OCI-LY1 (cell line): Measurements from ENCODE around the gene UBE4B.

Experiments
- H2AFZ ChIP-seq: fragments of 200-600 bp; sonication (generic), shearing (Covaris generic); 2 replicates; pipeline ENCODE4 v1.6.0; 2014; ENCODE audit warnings: antibody characterized with exemption, mild to moderate bottlenecking, low read length
- H3F3A ChIP-seq: fragments of 200-600 bp; sonication (generic), shearing (Covaris generic); 2 replicates; pipeline ENCODE4 v1.6.0; 2014; ENCODE audit warnings: mild to moderate bottlenecking, antibody characterized with exemption, low read length, moderate library complexity; ENCODE audit not compliant: insufficient read depth
- H3K27ac ChIP-seq: fragments of 200-600 bp; sonication (generic); 2 replicates; pipeline ENCODE4 v1.5.1; 2014; ENCODE audit warnings: low read length, mixed run types, mild to moderate bottlenecking, low read depth; ENCODE audit not compliant: poor library complexity, severe bottlenecking
- H3K27me3 ChIP-seq: fragments of 200-600 bp; sonication (generic); 2 replicates; pipeline ENCODE4 v1.6.0; 2014; ENCODE audit warnings: antibody characterized with exemption, mild to moderate bottlenecking, low read length, moderate library complexity; ENCODE audit not compliant: insufficient read depth
- H3K36me3 ChIP-seq: fragments of 200-600 bp; sonication (generic); 2 replicates; pipeline ENCODE4 v1.6.1; 2014; ENCODE audit warnings: mild to moderate bottlenecking, antibody characterized with exemption, low read length, moderate library complexity, mixed read lengths; ENCODE audit not compliant: insufficient read depth
- H3K4me1 ChIP-seq: fragments of 200-600 bp; sonication (generic); 2 replicates; pipeline ENCODE4 v1.5.1; 2014; ENCODE audit warnings: mild to moderate bottlenecking, low read length, moderate library complexity; ENCODE audit not compliant: insufficient read depth, severe bottlenecking
- H3K4me2 ChIP-seq: fragments of 200-600 bp; sonication (generic), shearing (Covaris generic); 2 replicates; pipeline ENCODE4 v1.6.1; 2014; ENCODE audit warnings: low read length
- H3K4me3 ChIP-seq: fragments of 200-600 bp; sonication (generic); 2 replicates; pipeline ENCODE4 v1.5.1; 2014; ENCODE audit warnings: low read length, low read depth, mild to moderate bottlenecking, mixed read lengths; ENCODE audit not compliant: poor library complexity, severe bottlenecking
- H3K79me2 ChIP-seq: fragments of 200-600 bp; shearing (Covaris generic); 2 replicates; pipeline ENCODE4 v1.6.1; 2016; ENCODE audit warnings: mixed run types, low read length, mixed read lengths; ENCODE audit not compliant: insufficient read depth
- H3K9ac ChIP-seq: fragments of 200-600 bp; sonication (generic), shearing (Covaris generic); 2 replicates; pipeline ENCODE4 v1.6.1; 2014; ENCODE audit warnings: mild to moderate bottlenecking, low read length, mixed read lengths
- H3K9me2 ChIP-seq: fragments of 200-600 bp; sonication (generic), shearing (Covaris generic); 2 replicates; pipeline ENCODE4 v1.6.1; 2014; ENCODE audit warnings: low read depth, mild to moderate bottlenecking, low read length, mixed read lengths
- H3K9me3 ChIP-seq: fragments of 200-600 bp; shearing (Covaris generic); 2 replicates; pipeline ENCODE4 v1.6.1; 2014; ENCODE audit warnings: low read length, mixed read lengths
- H4K20me1 ChIP-seq: fragments of 200-600 bp; sonication (generic), shearing (Covaris generic); 2 replicates; pipeline ENCODE4 v1.6.0; 2016; ENCODE audit warnings: mild to moderate bottlenecking, low read length; ENCODE audit not compliant: insufficient read depth
- CTCF ChIP-seq: fragments of 200-600 bp; sonication (generic), shearing (Covaris generic); IDR thresholded peaks from 2 replicates; pipeline ENCODE4 v1.5.1; 2017; ENCODE audit warnings: mild to moderate bottlenecking, antibody characterized with exemption, low read length, moderate library complexity, mixed read lengths
- EZH2 ChIP-seq: fragments of 200-600 bp; sonication (generic), shearing (Covaris generic); IDR thresholded peaks from 2 replicates; pipeline ENCODE4 v1.8.0; 2017; ENCODE audit warnings: borderline replicate concordance, mixed run types, mild to moderate bottlenecking, antibody characterized with exemption, low read length, moderate library complexity, mixed read lengths

The UBE4B gene

GRCh38 chr1:9989773-9990172 lies 43.0 kb upstream of the UBE4B start:
- no peaks in the 10 kb centered on the region for H3F3A ChIP-seq
- no peak overlapping the region for H3K27ac ChIP-seq
- TF ChIP-seq CTCF (no peak), EZH2 (no peak)
- H3K36me3 ChIP-seq = no peaks in the 10 kb centered on the region
- no peaks in the 10 kb centered on the region for H3K27me3 ChIP-seq
- H3K4me2 ChIP-seq = no peak overlapping the region
- no peaks in the 10 kb centered on the region for H4K20me1 ChIP-seq
- no peaks in the 10 kb centered on the region for H3K4me1 ChIP-seq
- H3K4me3 ChIP-seq = no peak overlapping the region
- no peak overlapping the region for H3K9ac ChIP-seq
- H3K9me3 ChIP-seq = no peaks in the 10 kb centered on the region
- H3K9me2 ChIP-seq = no peaks in the 10 kb centered on the region
- no peaks in the 10 kb centered on the region for H3K79me2 ChIP-seq
- H2AFZ ChIP-seq = no peak overlapping the region

- Histone ChIP-seq H3K9ac (no peak overlapping the region), H3K9me2 (no peaks in the 10 kb centered on the region), H3K27me3 (no peaks in the 10 kb centered on the region), H3K36me3 (no peaks in the 10 kb centered on the region), H4K20me1 (no peaks in the 10 kb centered on the region), H3K27ac (no peak overlapping the region), H3K4me2 (no peak overlapping the region), H3K9me3 (no peaks in the 10 kb centered on the region), H2AFZ (no peak overlapping the region), H3K4me1 (no peaks in the 10 kb centered on the region), H3K79me2 (no peaks in the 10 kb centered on the region), H3K4me3 (no peak overlapping the region), H3F3A (no peaks in the 10 kb centered on the region)
- TF ChIP-seq EZH2 (no peak), CTCF (no peak)
These were observed 41.8 kb upstream of the UBE4B start for GRCh38 chr1:9990944-9991343.

DNA sequence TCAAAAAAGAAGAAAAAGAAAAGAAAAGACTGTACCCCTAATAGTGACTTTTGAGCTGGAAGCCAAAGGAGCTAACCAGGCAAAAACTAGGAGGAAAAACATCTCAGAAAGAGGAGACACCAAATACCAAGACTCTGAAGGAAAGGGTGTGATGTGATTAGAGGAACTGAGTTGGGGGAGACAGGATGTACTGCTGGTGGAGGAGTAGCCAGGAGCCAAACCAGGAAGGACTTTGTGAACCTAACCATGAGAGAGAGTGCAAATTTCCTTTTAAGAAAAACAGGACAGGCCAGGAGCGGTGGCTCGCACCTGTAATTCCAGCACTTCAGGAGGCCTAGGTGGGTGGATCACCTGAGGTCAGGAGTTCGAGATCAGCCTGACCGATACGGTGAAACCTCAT lies 39.8 kb upstream of the UBE4B start:
- H3K4me1 ChIP-seq = no peaks in the 10 kb centered on the region
- no peaks in the 10 kb centered on the region for H3F3A ChIP-seq
- H3K27ac ChIP-seq = no peak overlapping the region
- no peaks in the 10 kb centered on the region for H3K9me2 ChIP-seq
- no peaks in the 10 kb centered on the region for H3K27me3 ChIP-seq
- H3K9ac ChIP-seq = no peak overlapping the region
- TF ChIP-seq CTCF (no peak), EZH2 (no peak)
- H3K36me3 ChIP-seq = no peaks in the 10 kb centered on the region
- no peak overlapping the region for H2AFZ ChIP-seq
- H3K9me3 ChIP-seq = no peaks in the 10 kb centered on the region
- no peak overlapping the region for H3K4me3 ChIP-seq
- H3K4me2 ChIP-seq = no peak overlapping the region
- H3K79me2 ChIP-seq = no peaks in the 10 kb centered on the region
- no peaks in the 10 kb centered on the region for H4K20me1 ChIP-seq
